Smooth muscle cell (in vitro differentiated cells): Measurements from ENCODE around the gene SLC16A8. TPM values are rescaled to one million over a fixed set of nuclear protein-coding genes. Genes with fewer than 3 reads are reported as not detected.

Experiments used
- DNase-seq: peaks from one replicate; lab custom pipeline; 2025; ENCODE audit not compliant: unreplicated experiment; lab: John Stamatoyannopoulos, UW
- H2AFZ ChIP-seq: fragments of 200-600 bp; sonication (generic); 2 replicates; pipeline ENCODE4 v1.6.0; 2016; ENCODE audit warnings: antibody characterized with exemption, low read depth, mild to moderate bottlenecking
- H3F3A ChIP-seq: fragments of 200-600 bp; sonication (generic); 2 replicates; pipeline ENCODE4 v1.6.0; 2017; ENCODE audit warnings: antibody characterized with exemption, low read depth
- H3K27ac ChIP-seq: fragments of 200-600 bp; sonication (generic); 2 replicates; pipeline ENCODE4 v1.5.1; 2016; ENCODE audit warnings: low read depth, mild to moderate bottlenecking
- H3K27me3 ChIP-seq: fragments of 200-600 bp; sonication (generic); 2 replicates; pipeline ENCODE4 v1.6.1; 2016; ENCODE audit warnings: low read depth, mild to moderate bottlenecking
- H3K36me3 ChIP-seq: fragments of 200-600 bp; sonication (generic); 2 replicates; pipeline ENCODE4 v1.5.1; 2016; ENCODE audit warnings: low read depth
- H3K4me1 ChIP-seq: fragments of 200-600 bp; sonication (generic); 2 replicates; pipeline ENCODE4 v1.5.1; 2016; ENCODE audit warnings: low read depth
- H3K4me2 ChIP-seq: fragments of 200-600 bp; sonication (generic); 2 replicates; pipeline ENCODE4 v1.6.0; 2016; ENCODE audit warnings: mild to moderate bottlenecking
- H3K4me3 ChIP-seq: fragments of 200-600 bp; sonication (generic); 2 replicates; pipeline ENCODE4 v1.5.1; 2016; ENCODE audit warnings: mild to moderate bottlenecking
- H3K79me2 ChIP-seq: fragments of 200-600 bp; sonication (generic); 2 replicates; pipeline ENCODE4 v1.6.0; 2016; ENCODE audit warnings: low read depth, mild to moderate bottlenecking
- H3K9ac ChIP-seq: fragments of 200-600 bp; sonication (generic); 2 replicates; pipeline ENCODE4 v1.6.0; 2016; ENCODE audit warnings: low read depth
- H3K9me3 ChIP-seq: fragments of 200-600 bp; sonication (generic); replicated peaks from 2 replicates; pipeline ENCODE4 v1.5.1; 2016; ENCODE audit warnings: low read depth
- H4K20me1 ChIP-seq: fragments of 200-600 bp; sonication (generic); 2 replicates; pipeline ENCODE4 v1.6.0; 2016; ENCODE audit warnings: low read depth
- CTCF ChIP-seq: fragments of 200-600 bp; sonication (generic); IDR thresholded peaks from 2 replicates; pipeline ENCODE4 v1.5.1; 2017; ENCODE audit warnings: borderline replicate concordance, mild to moderate bottlenecking, antibody characterized with exemption; ENCODE audit not compliant: insufficient read depth, poor library complexity, severe bottlenecking
- WGBS: methylation state at CpG from one replicate; pipeline ENCODE4 v1.1.7; 2016; ENCODE audit warnings: low lambda C conversion rate; 5-methylcytosine and 5-hydroxymethylcytosine counted together
- polyA plus RNA-seq: library from polyadenylated mRNA; unstranded; fragments of >200 nt; fragmentation: Nextera tagmentation; extraction: Ambion mirVana; gene quantifications from 2 replicates; pipeline ENCODE4 v1.2.1, GENCODE V29; 2016
- total RNA-seq: library from RNA; depleted of rRNA; stranded (reverse); fragments of >200 nt; gene quantifications from 2 replicates; pipeline ENCODE4 v1.2.3, GENCODE V29; 2014

The SLC16A8 gene
- total and polyA plus RNA-seq, 2 experiments from 2014 or later: 0.93 TPM; not detected in 1

GRCh38 chr22:38078046-38078840 lies 5.7 kb downstream of the SLC16A8 start:
- Histone ChIP-seq H2AFZ (no peak overlapping the region), H3K36me3 (no peaks in the 10 kb centered on the region), H3K4me3 (no peak overlapping the region), H4K20me1 (no peaks in the 10 kb centered on the region), H3K27me3 (peaks cover 4% of the 10 kb centered on the region), H3K9ac (no peak overlapping the region), H3F3A (no peaks in the 10 kb centered on the region), H3K79me2 (no peaks in the 10 kb centered on the region), H3K9me3 (no peaks in the 10 kb centered on the region), H3K4me2 (no peak overlapping the region), H3K27ac (no peak overlapping the region), H3K4me1 (peaks cover 4% of the 10 kb centered on the region)
- WGBS: 83% methylated on average over 21 of the region's 22 CpGs
- DNase-seq: no peak
- TF ChIP-seq CTCF: no peak

- 97% methylated on average over 14 of the region's 14 CpGs for WGBS
- H3K79me2 ChIP-seq: no peaks in the 10 kb centered on the region
- H3K36me3 ChIP-seq: no peaks in the 10 kb centered on the region
- peaks cover 4% of the 10 kb centered on the region for H3K27me3 ChIP-seq
- no peaks in the 10 kb centered on the region for H3F3A ChIP-seq
- no peak for DNase-seq
- H3K9ac ChIP-seq: no peak overlapping the region
- H3K9me3 ChIP-seq: no peaks in the 10 kb centered on the region
- TF ChIP-seq CTCF: no peak
- peaks cover 4% of the 10 kb centered on the region for H3K4me1 ChIP-seq
- no peaks in the 10 kb centered on the region for H4K20me1 ChIP-seq
- no peak overlapping the region for H3K4me3 ChIP-seq
- H3K27ac ChIP-seq: no peak overlapping the region
- no peak overlapping the region for H3K4me2 ChIP-seq
- H2AFZ ChIP-seq: no peak overlapping the region
Measured at GRCh38 chr22:38077595-38077994, 6.4 kb downstream of the SLC16A8 start.

GRCh38 chr22:38077096-38077495 lies 6.9 kb downstream of the SLC16A8 start:
- Histone ChIP-seq H3K4me2 (no peak overlapping the region), H3K9ac (no peak overlapping the region), H3K4me1 (peaks cover 4% of the 10 kb centered on the region), H3K79me2 (no peaks in the 10 kb centered on the region), H4K20me1 (no peaks in the 10 kb centered on the region), H3K27ac (no peak overlapping the region), H2AFZ (no peak overlapping the region), H3K36me3 (no peaks in the 10 kb centered on the region), H3F3A (no peaks in the 10 kb centered on the region), H3K9me3 (no peaks in the 10 kb centered on the region), H3K27me3 (peaks cover 4% of the 10 kb centered on the region), H3K4me3 (no peak overlapping the region)
- DNase-seq: no peak
- WGBS: 93% methylated on average over 12 of the region's 12 CpGs
- TF ChIP-seq CTCF: no peak

GRCh38 chr22:38075961-38076360 lies 8.0 kb downstream of the SLC16A8 start:
- Histone ChIP-seq H3K9ac (no peak overlapping the region), H4K20me1 (no peaks in the 10 kb centered on the region), H3K4me3 (no peak overlapping the region), H2AFZ (no peak overlapping the region), H3K27ac (no peak overlapping the region), H3K36me3 (no peaks in the 10 kb centered on the region), H3K27me3 (no peaks in the 10 kb centered on the region), H3K9me3 (no peaks in the 10 kb centered on the region), H3K4me2 (no peak overlapping the region), H3K79me2 (no peaks in the 10 kb centered on the region), H3K4me1 (no peaks in the 10 kb centered on the region), H3F3A (no peaks in the 10 kb centered on the region)
- DNase-seq: no peak
- no peak for TF ChIP-seq CTCF
- 91% methylated on average over 13 of the region's 13 CpGs for WGBS
